Nucleus accumbens (tissue), 56 donors: ENCODE measurements around the gene ATP4B.

Experiments used
- DNase-seq, 56 donors: peaks; one replicate each; lab custom pipeline; 2025; lab: John Stamatoyannopoulos, UW

ATP4B gene

GRCh38 chr13:113643593-113643992 lies 14.4 kb downstream of the ATP4B start:
- DNase-seq: no peak

- DNase-seq: no peak
These were observed 15.4 kb downstream of the ATP4B start for GRCh38 chr13:113642563-113642962.

GRCh38 chr13:113641426-113641825 lies 16.6 kb downstream of the ATP4B start:
- DNase-seq: no peak

- no peak for DNase-seq
These were observed 18.3 kb downstream of the ATP4B start for GRCh38 chr13:113639616-113640262.

- no peak for DNase-seq
These were observed 19.2 kb downstream of the ATP4B start for GRCh38 chr13:113638806-113639205.

GRCh38 chr13:113638173-113638746 lies 19.7 kb downstream of the ATP4B start:
- no peak for DNase-seq

GRCh38 chr13:113637262-113638160 lies 20.5 kb downstream of the ATP4B start:
- DNase-seq: no peak

GRCh38 chr13:113636266-113636963 lies 21.6 kb downstream of the ATP4B start:
- DNase-seq: no peak

GRCh38 chr13:113635709-113636108 lies 22.3 kb downstream of the ATP4B start:
- no peak for DNase-seq

- no peak for DNase-seq
These were observed 23.0 kb downstream of the ATP4B start for GRCh38 chr13:113635048-113635420.

- no peak for DNase-seq
These were observed 23.5 kb downstream of the ATP4B start for GRCh38 chr13:113634279-113635047.

GRCh38 chr13:113633485-113633873 lies 24.5 kb downstream of the ATP4B start:
- no peak for DNase-seq

GRCh38 chr13:113632706-113633484 lies 25.1 kb downstream of the ATP4B start:
- DNase-seq: no peak

GRCh38 chr13:113631341-113632095 lies 26.5 kb downstream of the ATP4B start:
- no peak for DNase-seq

- DNase-seq: no peak
These were observed 27.2 kb downstream of the ATP4B start for GRCh38 chr13:113630804-113631203.

GRCh38 chr13:113630296-113630695 lies 27.7 kb downstream of the ATP4B start:
- no peak for DNase-seq

GRCh38 chr13:113629866-113630265 lies 28.1 kb downstream of the ATP4B start:
- DNase-seq: no peak
